Endothelial cell of umbilical vein (primary cell): ENCODE data around the gene GON7. TPM values are rescaled to one million over a fixed set of nuclear protein-coding genes. Genes with fewer than 3 reads are reported as not detected.

ENCODE experiments used
- BruUV-seq: library from RNA; stranded (reverse); fragments of 400-500 nt; replicated peaks from 2 replicates; lab custom pipeline; 2021; lab: Mats Ljungman, UMichigan
- CTCF ChIA-PET: fragments of 300-600, 350-600 bp; sonication (Branson Sonifier 250); formaldehyde crosslinking; loops from one replicate; lab custom pipeline; 2021; ENCODE audit warnings: antibody characterized with exemption, inconsistent platforms; lab: Charles Lee
- POLR2A ChIA-PET: fragments of 300-600, 350-600 bp; sonication (Branson Sonifier 250); formaldehyde crosslinking; loops from one replicate; lab custom pipeline; 2021; ENCODE audit warnings: antibody characterized with exemption, inconsistent platforms; lab: Charles Lee
- DNase-seq: peaks from one replicate; pipeline ENCODE4 v3.0.0-alpha.2; 2011; ENCODE audit warnings: low read depth, low spot score
- FAIRE-seq: peaks from 2 replicates; lab custom pipeline; 2011; peaks lifted over from hg19 to GRCh38; lab: Jason Lieb, UNC
- H2AFZ ChIP-seq: 2 replicates; pipeline ENCODE4 v1.6.0; 2012; ENCODE audit warnings: low read depth, low read length, control low read depth, inconsistent platforms
- H3K27ac ChIP-seq: 2 replicates; pipeline ENCODE4 v1.5.1; 2011; ENCODE audit warnings: low read depth, mild to moderate bottlenecking, control low read depth, low read length, moderate library complexity; ENCODE audit not compliant: insufficient read depth
- H3K27me3 ChIP-seq, 2 experiments: 2 replicates each; pipeline versions ENCODE4 v1.6.0 to v1.6.1; 2011; ENCODE audit warnings: low read length in 2 of 2, mixed read lengths in 1 of 2; ENCODE audit not compliant: control insufficient read depth in 2 of 2, insufficient read depth in 2 of 2
- H3K36me3 ChIP-seq, 2 experiments: 2 replicates in 1 of 2; 3 replicates in 1 of 2; pipeline ENCODE4 v1.5.1; 2011; ENCODE audit warnings: low read length in 2 of 2, mild to moderate bottlenecking in 1 of 2, moderate library complexity in 1 of 2; ENCODE audit not compliant: control insufficient read depth in 2 of 2, insufficient read depth in 2 of 2; ENCODE audit errors: extremely low read depth in 1 of 2
- H3K4me1 ChIP-seq: 3 replicates; pipeline ENCODE4 v1.5.1; 2011; ENCODE audit warnings: mild to moderate bottlenecking, low read length; ENCODE audit not compliant: control insufficient read depth, insufficient read depth; ENCODE audit errors: extremely low read depth
- H3K4me2 ChIP-seq: 2 replicates; pipeline ENCODE4 v1.6.1; 2011; ENCODE audit warnings: low read length, control low read depth, mixed read lengths; ENCODE audit not compliant: insufficient read depth
- H3K4me3 ChIP-seq, 3 experiments: fragments of 200-600 bp in 1 of 3; sonication (generic), shearing (Covaris generic) in 1 of 3; replicated peaks in 1 of 3; 2 replicates each; pipeline ENCODE4 v1.5.1; 2011 to 2016; ENCODE audit warnings: control low read depth in 3 of 3, low read length in 3 of 3, mild to moderate bottlenecking in 2 of 3, inconsistent platforms in 1 of 3, low read depth in 1 of 3, moderate library complexity in 1 of 3; ENCODE audit not compliant: insufficient read depth in 1 of 3
- H3K79me2 ChIP-seq: 2 replicates; pipeline ENCODE4 v1.6.0; 2012; ENCODE audit warnings: low read length, inconsistent platforms; ENCODE audit not compliant: control insufficient read depth, insufficient read depth
- H3K9ac ChIP-seq: replicated peaks from 2 replicates; pipeline ENCODE3; 2011; ENCODE audit warnings: low read length, control low read depth; ENCODE audit not compliant: insufficient read depth; ENCODE audit errors: extremely low read depth
- H3K9me1 ChIP-seq: replicated peaks from 3 replicates; pipeline ENCODE4 v1.6.0; 2011; ENCODE audit warnings: mild to moderate bottlenecking, low read length; ENCODE audit not compliant: control insufficient read depth, insufficient read depth; ENCODE audit errors: extremely low read depth
- H3K9me3 ChIP-seq: replicated peaks from 2 replicates; pipeline ENCODE4 v1.5.1; 2012; ENCODE audit warnings: low read length, inconsistent platforms; ENCODE audit not compliant: control insufficient read depth, insufficient read depth
- H4K20me1 ChIP-seq: replicated peaks from 2 replicates; pipeline ENCODE3; 2011; ENCODE audit warnings: mild to moderate bottlenecking, low read length; ENCODE audit not compliant: control insufficient read depth, insufficient read depth; ENCODE audit errors: extremely low read depth
- CTCF ChIP-seq, 2 donors: IDR thresholded peaks; 1 replicate in 1 of 2; 2 replicates in 1 of 2; pipeline ENCODE4 v1.5.1; 2011; ENCODE audit warnings: low read length in 2 of 2, mild to moderate bottlenecking in 2 of 2, moderate library complexity in 2 of 2, control low read depth in 1 of 2, inconsistent platforms in 1 of 2, low read depth in 1 of 2; ENCODE audit not compliant: insufficient read depth in 1 of 2; ENCODE audit errors: extremely low read depth in 1 of 2
- EZH2 ChIP-seq: IDR thresholded peaks from 2 replicates; pipeline ENCODE4 v1.6.1; 2012; ENCODE audit warnings: borderline replicate concordance, low read depth, mild to moderate bottlenecking, moderate library complexity, low read length, inconsistent platforms; ENCODE audit not compliant: severe bottlenecking
- FOS ChIP-seq: IDR thresholded peaks from 2 replicates; pipeline ENCODE4 v1.6.1; 2011; ENCODE audit warnings: mild to moderate bottlenecking, low read length, moderate library complexity, borderline replicate concordance; ENCODE audit not compliant: insufficient read depth
- JUN ChIP-seq: IDR thresholded peaks from 2 replicates; pipeline ENCODE4 v1.6.1; 2011; ENCODE audit warnings: borderline replicate concordance, low read depth; ENCODE audit not compliant: insufficient read length, insufficient read depth
- MAX ChIP-seq: IDR thresholded peaks from 2 replicates; pipeline ENCODE4 v1.6.1; 2011; ENCODE audit not compliant: insufficient read depth, insufficient read length
- MYC ChIP-seq: IDR thresholded peaks from one replicate; pipeline ENCODE4 v1.6.1; 2011; ENCODE audit warnings: mild to moderate bottlenecking, low read depth, low read length
- POLR2A ChIP-seq: IDR thresholded peaks from 2 replicates; pipeline ENCODE4 v1.6.1; 2012; ENCODE audit warnings: low read depth, mild to moderate bottlenecking, control low read depth, low read length
- POLR2AphosphoS5 ChIP-seq: IDR thresholded peaks from 2 replicates; pipeline ENCODE4 v1.6.1; 2012; ENCODE audit warnings: low read depth, mild to moderate bottlenecking, control low read depth, low read length, moderate library complexity; ENCODE audit not compliant: insufficient read depth
- dilution Hi-C: fragments of 300-500 bp; cut with MboI; formaldehyde crosslinking; loops from one replicate; pipeline ENCODE4 v1.15.0; 2019; ENCODE audit warnings: low sequenced_read_pairs; ENCODE audit not compliant: extremely low pct_ligation_motif_present
- intact Hi-C: fragments of 100-400 bp; cut with micrococcal nuclease; formaldehyde crosslinking; loops from one replicate; pipeline ENCODE4 v1.10.0; 2022
- polyA plus RNA-seq, 4 experiments: library from polyadenylated mRNA; depleted of rRNA in 3 of 4; stranded (reverse) in 3 of 4; unstranded in 1 of 4; fragments of >200 nt; gene quantifications; 2 replicates each; pipeline versions ENCODE4 v1.2.1 to v1.2.3, GENCODE V29; 2011 to 2012; ENCODE audit warnings: missing spikeins in 1 of 4
- total RNA-seq: library from RNA; stranded (reverse); gene quantifications from 2 replicates; pipeline ENCODE4 v1.2.3, GENCODE V29; 2021

GON7 gene
- total and polyA plus RNA-seq, 2 donors (not counting 3 experiments of a cell fraction or from before 2014, with no cell fraction given) = 5.5 to 11.5 TPM

DNA sequence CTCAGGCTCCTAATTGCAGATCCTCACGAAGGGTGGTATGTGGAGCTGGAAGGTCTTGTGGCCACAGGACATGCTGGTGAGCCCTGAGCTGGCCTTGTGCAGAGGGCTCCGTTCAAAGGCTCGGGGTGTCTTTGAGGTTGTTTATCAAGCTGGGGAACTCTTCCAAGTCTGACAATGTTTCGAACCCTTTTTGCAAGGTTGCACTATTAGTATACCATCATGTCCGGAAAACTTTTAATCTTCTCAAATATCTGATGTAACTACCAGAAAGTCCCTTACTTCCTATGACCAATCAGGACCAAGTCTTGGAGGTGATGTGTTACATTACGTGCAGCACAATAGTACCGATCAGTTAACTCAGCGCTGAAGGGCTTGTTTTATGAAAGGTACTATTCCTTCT, 21.7 kb upstream of the GON7 start:
- Histone ChIP-seq H4K20me1 (no peaks in the 10 kb centered on the region), H3K4me3 (no peak overlapping the region), H3K4me1 (no peaks in the 10 kb centered on the region), H3K27ac (no peak overlapping the region), H3K27me3 (no peaks in the 10 kb centered on the region), H3K9me3 (no peaks in the 10 kb centered on the region), H2AFZ (no peak overlapping the region), H3K4me2 (no peak overlapping the region), H3K9me1 (no peaks in the 10 kb centered on the region), H3K79me2 (no peaks in the 10 kb centered on the region), H3K9ac (no peak overlapping the region), H3K36me3 (peaks cover 8% of the 10 kb centered on the region in 2 experiments)
- dilution Hi-C loops (no loop called here), intact Hi-C loops (no loop called here)
- DNase-seq (no peak), FAIRE-seq (no peak)
- no TSS peak for BruUV-seq
- POLR2A ChIA-PET = no interaction called here
- TF ChIP-seq MYC (no peak), JUN (no peak), POLR2AphosphoS5 (no peak), MAX (no peak), POLR2A (no peak)
- CTCF ChIA-PET = no interaction called here

GRCh38 chr14:93223565-93223964, 16.7 kb upstream of the GON7 start:
- Histone ChIP-seq H3K36me3 (peaks cover 11 to 12% of the 10 kb centered on the region in 2 experiments), H3K4me3 (no peak overlapping the region), H3K4me1 (no peaks in the 10 kb centered on the region), H3K4me2 (no peak overlapping the region), H3K9ac (no peak overlapping the region), H3K9me1 (no peaks in the 10 kb centered on the region), H4K20me1 (no peaks in the 10 kb centered on the region), H3K27ac (no peak overlapping the region), H3K79me2 (no peaks in the 10 kb centered on the region), H2AFZ (no peak overlapping the region), H3K9me3 (no peaks in the 10 kb centered on the region), H3K27me3 (no peaks in the 10 kb centered on the region)
- POLR2A ChIA-PET = no interaction called here
- intact Hi-C loops = no loop called here
- FAIRE-seq (no peak), DNase-seq (no peak)
- no TSS peak for BruUV-seq
- dilution Hi-C loops = no loop called here
- CTCF ChIA-PET = no interaction called here
- TF ChIP-seq MYC (no peak), MAX (no peak), EZH2 (no peak), JUN (no peak), POLR2AphosphoS5 (no peak), CTCF (IDR thresholded peaks at IDR 0.05; ENCODE audit: extremely low read depth in 1 of 2, insufficient read depth in 1 of 2, low read depth in 1 of 2, low read length in 2 of 2) (no peak), FOS (no peak), POLR2A (no peak)
